Activated CD4-positive, alpha-beta T cell treated with anti-CD3 and anti-CD28 coated beads for 36 hours (primary cell): Measurements from ENCODE around the gene SLC25A11. TPM values are rescaled to one million over a fixed set of nuclear protein-coding genes. Genes with fewer than 3 reads are reported as not detected.

Experiments
- ATAC-seq: fragments of 200-7000 bp; cut with Tn5 transposase; one replicate; pipeline ENCODE4 v1.10.0; 2021; ENCODE audit warnings: mild to moderate bottlenecking, moderate library complexity
- CTCF ChIA-PET: fragments of 350-600 bp; sonication (Branson Sonifier 250); formaldehyde crosslinking; loops from one replicate; lab custom pipeline; 2021; ENCODE audit warnings: antibody characterized with exemption; lab: Charles Lee
- POLR2A ChIA-PET: fragments of 350-600 bp; sonication (Branson Sonifier 250); formaldehyde crosslinking; loops from one replicate; lab custom pipeline; 2021; ENCODE audit warnings: antibody characterized with exemption, inconsistent platforms; lab: Charles Lee
- DNase-seq: peaks from one replicate; pipeline ENCODE4 v3.0.0-alpha.2; 2020
- H3K27ac Mint-ChIP-seq: one replicate; pipeline ENCODE4 v1.8.0; 2021; ENCODE audit warnings: mixed read lengths
- H3K27me3 Mint-ChIP-seq: one replicate; pipeline ENCODE4 v1.8.0; 2021; ENCODE audit warnings: mixed read lengths
- H3K36me3 Mint-ChIP-seq: one replicate; pipeline ENCODE4 v1.8.0; 2021; ENCODE audit warnings: low read depth, mixed read lengths
- H3K4me1 Mint-ChIP-seq: one replicate; pipeline ENCODE4 v1.8.0; 2021; ENCODE audit warnings: mixed read lengths
- H3K4me3 Mint-ChIP-seq: one replicate; pipeline ENCODE4 v1.8.0; 2021; ENCODE audit warnings: mild to moderate bottlenecking, moderate library complexity, mixed read lengths
- H3K9me3 Mint-ChIP-seq: one replicate; pipeline ENCODE4 v1.8.0; 2021; ENCODE audit warnings: low read depth, mixed read lengths
- intact Hi-C, 2 experiments: fragments of 100-400 bp; cut with DNase I in 1 of 2; cut with micrococcal nuclease in 1 of 2; formaldehyde crosslinking; loops; one replicate each; pipeline versions ENCODE4 v1.14.2 to v1.15.1; 2022 to 2024; cut with DNase I, micrococcal nuclease
- total RNA-seq, 2 experiments: library from RNA; stranded (reverse); gene quantifications; one replicate each; pipeline ENCODE4 v1.2.3, GENCODE V29; 2021

Gene SLC25A11
- total RNA-seq, 2 experiments from 2014 or later: 74.2 to 77.9 TPM

GRCh38 chr17:4938688-4939545 lies 929 bp downstream of the SLC25A11 start:
- intact Hi-C loops: no loop called here
- ATAC-seq: no peak
- H3K27me3 Mint-ChIP-seq: no peaks in the 10 kb centered on the region
- H3K27ac Mint-ChIP-seq: peak overlapping the region; percentile 97
- peak overlapping the region; percentile 99 for H3K4me3 Mint-ChIP-seq
- H3K9me3 Mint-ChIP-seq: no peaks in the 10 kb centered on the region
- POLR2A ChIA-PET: interaction anchor here (1.6 to 1.8 kb wide), 4 partner anchors 13 to 140 kb away, joined by 6 to 16 read pairs (median 6); partner anchors contain the start of genes ENO3, SPAG7 and ZFP3
- H3K4me1 Mint-ChIP-seq: peaks cover 51% of the 10 kb centered on the region
- peaks cover 62% of the 10 kb centered on the region for H3K36me3 Mint-ChIP-seq
- no peak for DNase-seq
- CTCF ChIA-PET: interaction anchor here (0.7 to 3.0 kb wide), 9 partner anchors 8 to 124 kb away, joined by 3 to 13 read pairs (median 5); partner anchors contain the start of genes SLC52A1 and SPAG7

- ATAC-seq (no peak), DNase-seq (no peak)
- intact Hi-C loops: no loop called here
- no peaks in the 10 kb centered on the region for H3K9me3 Mint-ChIP-seq
- H3K27me3 Mint-ChIP-seq: no peaks in the 10 kb centered on the region
- H3K4me1 Mint-ChIP-seq: peaks cover 47% of the 10 kb centered on the region
- peak overlapping the region; percentile 99 for H3K4me3 Mint-ChIP-seq
- no peak overlapping the region for H3K27ac Mint-ChIP-seq
- POLR2A ChIA-PET: no interaction called here
- CTCF ChIA-PET: interaction anchor here (1.4 kb wide), 1 partner anchor 14 kb away, joined by 5 read pairs; no protein-coding TSS in a partner anchor
- H3K36me3 Mint-ChIP-seq: peaks cover 60% of the 10 kb centered on the region
Observed at GRCh38 chr17:4938069-4938491, 1.8 kb downstream of the SLC25A11 start.

GRCh38 chr17:4937553-4937952 lies 2.3 kb downstream of the SLC25A11 start:
- H3K27ac Mint-ChIP-seq: no peak overlapping the region
- intact Hi-C loops: no loop called here
- H3K27me3 Mint-ChIP-seq: no peaks in the 10 kb centered on the region
- ATAC-seq (no peak), DNase-seq (no peak)
- no peaks in the 10 kb centered on the region for H3K9me3 Mint-ChIP-seq
- ChIA-PET POLR2A (no interaction called here), CTCF (no interaction called here)
- H3K4me1 Mint-ChIP-seq: peaks cover 42% of the 10 kb centered on the region
- peak overlapping the region; percentile 99 for H3K4me3 Mint-ChIP-seq
- H3K36me3 Mint-ChIP-seq: peaks cover 55% of the 10 kb centered on the region

- ATAC-seq: no peak
- CTCF ChIA-PET: interaction anchor here (0.7 kb wide), 1 partner anchor 114 kb away, joined by 3 read pairs; no protein-coding TSS in a partner anchor
- no peak for DNase-seq
- intact Hi-C loops: no loop called here
- peaks cover 47% of the 10 kb centered on the region for H3K36me3 Mint-ChIP-seq
- H3K9me3 Mint-ChIP-seq: no peaks in the 10 kb centered on the region
- POLR2A ChIA-PET: no interaction called here
- H3K4me1 Mint-ChIP-seq: peaks cover 31% of the 10 kb centered on the region
- no peak overlapping the region for H3K27ac Mint-ChIP-seq
- H3K4me3 Mint-ChIP-seq: no peak overlapping the region
- H3K27me3 Mint-ChIP-seq: no peaks in the 10 kb centered on the region
Observed at GRCh38 chr17:4936436-4936835, 3.4 kb downstream of the SLC25A11 start.

- intact Hi-C loops: no loop called here
- Mint-ChIP-seq H3K27me3 (no peaks in the 10 kb centered on the region), H3K9me3 (no peaks in the 10 kb centered on the region), H3K4me3 (no peak overlapping the region), H3K27ac (no peak overlapping the region), H3K36me3 (peaks cover 44% of the 10 kb centered on the region), H3K4me1 (peaks cover 27% of the 10 kb centered on the region)
- CTCF ChIA-PET: no interaction called here
- ATAC-seq: no peak
- DNase-seq: no peak
- POLR2A ChIA-PET: no interaction called here
Observed at GRCh38 chr17:4935650-4936049, 4.2 kb downstream of the SLC25A11 start.

GRCh38 chr17:4934173-4934979 lies 5.5 kb downstream of the SLC25A11 start:
- ATAC-seq (peak; percentile 63), DNase-seq (no peak)
- no peaks in the 10 kb centered on the region for H3K27me3 Mint-ChIP-seq
- H3K4me1 Mint-ChIP-seq: peaks cover 27% of the 10 kb centered on the region
- peak overlapping the region; percentile 59 for H3K27ac Mint-ChIP-seq
- H3K9me3 Mint-ChIP-seq: no peaks in the 10 kb centered on the region
- ChIA-PET CTCF (interaction anchor here (0.6 to 1.0 kb wide), 3 partner anchors 10 to 70 kb away, joined by 3 read pairs; no protein-coding TSS in a partner anchor), POLR2A (interaction anchor here (0.6 kb wide), 1 partner anchor 13 kb away, joined by 3 read pairs; no protein-coding TSS in a partner anchor)
- peaks cover 39% of the 10 kb centered on the region for H3K36me3 Mint-ChIP-seq
- intact Hi-C loops: loop anchor here in 1 of 2 experiments (1.0 kb wide), 1 partner anchor 25 kb away; no protein-coding TSS in a partner anchor
- H3K4me3 Mint-ChIP-seq: no peak overlapping the region

- Mint-ChIP-seq H3K4me1 (peaks cover 23% of the 10 kb centered on the region), H3K36me3 (peaks cover 38% of the 10 kb centered on the region)
Observed at GRCh38 chr17:4933646-4934045, 6.2 kb downstream of the SLC25A11 start.

GRCh38 chr17:4932756-4933155 lies 7.1 kb downstream of the SLC25A11 start:
- Mint-ChIP-seq H3K36me3 (peaks cover 29% of the 10 kb centered on the region), H3K9me3 (no peaks in the 10 kb centered on the region), H3K27me3 (no peaks in the 10 kb centered on the region), H3K4me3 (no peak overlapping the region), H3K4me1 (peaks cover 14% of the 10 kb centered on the region), H3K27ac (no peak overlapping the region)
- ChIA-PET POLR2A (interaction anchor here (0.6 kb wide), 1 partner anchor 25 kb away, joined by 3 read pairs; no protein-coding TSS in a partner anchor), CTCF (interaction anchor here (0.6 kb wide), 1 partner anchor 52 kb away, joined by 3 read pairs; no protein-coding TSS in a partner anchor)
- intact Hi-C loops: no loop called here
- DNase-seq: no peak
- no peak for ATAC-seq

More at GRCh38 chr17:4933646-4934045, 6.2 kb downstream of the SLC25A11 start:
- ChIA-PET CTCF (interaction anchor here (1.0 kb wide), 1 partner anchor 9 kb away, joined by 3 read pairs; no protein-coding TSS in a partner anchor), POLR2A (interaction anchor here (0.6 kb wide), 1 partner anchor 12 kb away, joined by 3 read pairs; no protein-coding TSS in a partner anchor)
- ATAC-seq: no peak
- no peak for DNase-seq
- intact Hi-C loops: loop anchor here in 1 of 2 experiments (1.0 kb wide), 1 partner anchor 24 kb away; no protein-coding TSS in a partner anchor
- Mint-ChIP-seq H3K27ac (peak overlapping the region; percentile 59), H3K4me3 (no peak overlapping the region), H3K9me3 (no peaks in the 10 kb centered on the region), H3K27me3 (no peaks in the 10 kb centered on the region)

- ATAC-seq (no peak), DNase-seq (no peak)
- H3K9me3 Mint-ChIP-seq: no peaks in the 10 kb centered on the region
- H3K36me3 Mint-ChIP-seq: peaks cover 24% of the 10 kb centered on the region
- no peaks in the 10 kb centered on the region for H3K27me3 Mint-ChIP-seq
- intact Hi-C loops: no loop called here
- H3K4me3 Mint-ChIP-seq: no peak within 1 kb of the TSS
- POLR2A ChIA-PET: no interaction called here
- CTCF ChIA-PET: interaction anchor here (0.8 kb wide), 1 partner anchor 35 kb away, joined by 3 read pairs; the partner anchor contains the start of gene SPAG7
- peaks cover 17% of the 10 kb centered on the region for H3K4me1 Mint-ChIP-seq
- no peak within 1 kb of the TSS for H3K27ac Mint-ChIP-seq
Observed at GRCh38 chr17:4931963-4932362, 7.9 kb downstream of the SLC25A11 start, which contains the start of gene GP1BA. Gene GP1BA (plus strand): TSS chr17:4932277. CDS start chr17:4932605, 328 bp downstream.

- ATAC-seq: no peak
- Mint-ChIP-seq H3K4me3 (no peak overlapping the region), H3K9me3 (no peaks in the 10 kb centered on the region), H3K4me1 (peaks cover 14% of the 10 kb centered on the region), H3K27me3 (no peaks in the 10 kb centered on the region), H3K36me3 (peaks cover 22% of the 10 kb centered on the region), H3K27ac (no peak overlapping the region)
- CTCF ChIA-PET: interaction anchor here (1.1 kb wide), 1 partner anchor 26 kb away, joined by 3 read pairs; the partner anchor contains the start of gene CHRNE
- DNase-seq: no peak
- POLR2A ChIA-PET: no interaction called here
- intact Hi-C loops: no loop called here
Observed at GRCh38 chr17:4928881-4929280, 11.0 kb downstream of the SLC25A11 start.
